IMR-90 (cell line): ENCODE results near the gene NCBP2L. TPM values are rescaled to one million over a fixed set of nuclear protein-coding genes. Genes with fewer than 3 reads are reported as not detected.

Experiments used
- ATAC-seq: fragments of 200-7000 bp; cut with Tn5 transposase; 2 replicates; pipeline ENCODE4 v1.9.1; 2020; ENCODE audit warnings: low read depth, mild to moderate bottlenecking, moderate library complexity
- BruUV-seq: library from RNA; stranded (reverse); fragments of 400-500 nt; replicated peaks from 2 replicates; lab custom pipeline; 2021; lab: Mats Ljungman, UMichigan
- CTCF ChIA-PET: fragments of 300-600 bp; formaldehyde crosslinking; extraction: SDS; loops from one replicate; lab custom pipeline; 2021; ENCODE audit warnings: antibody characterized with exemption; lab: Yijun Ruan, JAX
- POLR2A ChIA-PET: fragments of 300-600 bp; sonication (Branson Sonifier 250); formaldehyde crosslinking; loops from one replicate; lab custom pipeline; 2022; ENCODE audit warnings: antibody characterized with exemption; ENCODE audit not compliant: unreplicated experiment; lab: Charles Lee
- DNase-seq: peaks from one replicate; pipeline ENCODE4 v3.0.0; 2013
- H2AFZ ChIP-seq: replicated peaks from 2 replicates; pipeline ENCODE3; 2013; ENCODE audit warnings: low read length, mild to moderate bottlenecking; ENCODE audit not compliant: poor library complexity
- H2AK5ac ChIP-seq: 2 replicates; pipeline ENCODE4 v1.6.1; 2013; ENCODE audit warnings: low read depth, low read length, inconsistent platforms
- H2AK9ac ChIP-seq: replicated peaks from 2 replicates; pipeline ENCODE3; 2013; ENCODE audit warnings: mild to moderate bottlenecking, low read depth, low read length, moderate library complexity; ENCODE audit not compliant: poor library complexity
- H2BK120ac ChIP-seq: 2 replicates; pipeline ENCODE4 v1.6.1; 2013; ENCODE audit warnings: low read depth, low read length, inconsistent platforms
- H2BK15ac ChIP-seq: 3 replicates; pipeline ENCODE4 v1.6.1; 2013; ENCODE audit warnings: low read depth, low read length, inconsistent platforms
- H2BK20ac ChIP-seq: 2 replicates; pipeline ENCODE4 v1.6.1; 2013; ENCODE audit warnings: low read depth, mild to moderate bottlenecking, inconsistent platforms, low read length, moderate library complexity
- H2BK5ac ChIP-seq: 2 replicates; pipeline ENCODE4 v1.6.1; 2013; ENCODE audit warnings: mild to moderate bottlenecking, low read depth, low read length, inconsistent platforms; ENCODE audit not compliant: poor library complexity, severe bottlenecking
- H3K14ac ChIP-seq: replicated peaks from 2 replicates; pipeline ENCODE4 v1.6.1; 2013; ENCODE audit warnings: low read depth, low read length, inconsistent platforms
- H3K18ac ChIP-seq: 2 replicates; pipeline ENCODE4 v1.6.1; 2013; ENCODE audit warnings: low read depth, low read length, control low read depth
- H3K23ac ChIP-seq: 2 replicates; pipeline ENCODE4 v1.6.1; 2013; ENCODE audit warnings: low read depth, low read length, inconsistent platforms
- H3K27ac ChIP-seq: 2 replicates; pipeline ENCODE4 v1.5.1; 2013; ENCODE audit warnings: mild to moderate bottlenecking, control low read depth, low read length; ENCODE audit not compliant: insufficient read depth
- H3K27me3 ChIP-seq: 2 replicates; pipeline ENCODE4 v1.6.1; 2013; ENCODE audit warnings: low read length; ENCODE audit not compliant: control insufficient read depth, insufficient read depth
- H3K36me3 ChIP-seq: 2 replicates; pipeline ENCODE4 v1.6.1; 2013; ENCODE audit warnings: low read length, mixed read lengths; ENCODE audit not compliant: control insufficient read depth, insufficient read depth
- H3K4ac ChIP-seq: 2 replicates; pipeline ENCODE4 v1.6.1; 2013; ENCODE audit warnings: low read depth, low read length, inconsistent platforms
- H3K4me1 ChIP-seq: 2 replicates; pipeline ENCODE4 v1.6.1; 2013; ENCODE audit warnings: low read length, mixed read lengths; ENCODE audit not compliant: control insufficient read depth, insufficient read depth
- H3K4me2 ChIP-seq: 2 replicates; pipeline ENCODE4 v1.6.1; 2013; ENCODE audit warnings: low read depth, mild to moderate bottlenecking, control low read depth, low read length, moderate library complexity
- H3K4me3 ChIP-seq: 2 replicates; pipeline ENCODE4 v1.5.1; 2013; ENCODE audit warnings: low read depth, mild to moderate bottlenecking, control low read depth, low read length, moderate library complexity; ENCODE audit not compliant: insufficient read depth
- H3K56ac ChIP-seq: 2 replicates; pipeline ENCODE4 v1.6.1; 2013; ENCODE audit warnings: low read length, inconsistent platforms; ENCODE audit not compliant: insufficient read depth; ENCODE audit errors: extremely low read depth
- H3K79me1 ChIP-seq, 2 experiments: 2 replicates each; pipeline ENCODE4 v1.6.1; 2013; ENCODE audit warnings: low read length in 2 of 2, inconsistent platforms in 1 of 2, low read depth in 1 of 2
- H3K9ac ChIP-seq: 2 replicates; pipeline ENCODE4 v1.6.1; 2013; ENCODE audit warnings: low read depth, low read length, control low read depth
- H3K9me1 ChIP-seq: 2 replicates; pipeline ENCODE4 v1.6.1; 2013; ENCODE audit warnings: low read length, inconsistent platforms; ENCODE audit not compliant: insufficient read depth
- H3K9me3 ChIP-seq: 2 replicates; pipeline ENCODE4 v1.6.1; 2013; ENCODE audit warnings: low read length; ENCODE audit not compliant: control insufficient read depth, insufficient read depth
- H4K20me1 ChIP-seq: 2 replicates; pipeline ENCODE4 v1.6.1; 2013; ENCODE audit warnings: low read length, inconsistent platforms; ENCODE audit not compliant: insufficient read depth
- H4K5ac ChIP-seq: 2 replicates; pipeline ENCODE4 v1.6.1; 2013; ENCODE audit warnings: mild to moderate bottlenecking, low read depth, low read length, control low read depth
- H4K8ac ChIP-seq, 2 experiments: 2 replicates each; pipeline ENCODE4 v1.6.1; 2013; ENCODE audit warnings: low read depth in 2 of 2, low read length in 2 of 2, control low read depth in 1 of 2, inconsistent platforms in 1 of 2
- H4K91ac ChIP-seq: 2 replicates; pipeline ENCODE4 v1.6.1; 2013; ENCODE audit warnings: low read depth, low read length, inconsistent platforms; ENCODE audit not compliant: insufficient read depth
- BHLHE40 ChIP-seq: fragments of 150-350 bp; IDR thresholded peaks from 2 replicates; pipeline ENCODE4 v1.6.1; 2016; ENCODE audit warnings: mild to moderate bottlenecking, low read depth, low read length
- CEBPB ChIP-seq: IDR thresholded peaks from 2 replicates; pipeline ENCODE4 v1.6.1; 2012; ENCODE audit warnings: low read depth, low read length, improper control_type of control experiment
- RAD21 ChIP-seq: IDR thresholded peaks from 2 replicates; pipeline ENCODE4 v1.6.1; 2012; ENCODE audit warnings: low read length, improper control_type of control experiment
- WGBS, 2 experiments: methylation state at CpG; one replicate each; pipeline versions ENCODE4 v1.1.5 to v1.1.7; 2013; ENCODE audit warnings: missing lambda C conversion rate in 2 of 2; ENCODE audit not compliant: insufficient read length in 1 of 2; ENCODE audit errors: extremely low coverage in 2 of 2; 5-methylcytosine and 5-hydroxymethylcytosine counted together
- dilution Hi-C: fragments of 300-500 bp; cut with HindIII; formaldehyde crosslinking; loops from one replicate; pipeline ENCODE4 v1.14.3; 2018; ENCODE audit warnings: low sequenced_read_pairs; ENCODE audit not compliant: unreplicated experiment
- in situ Hi-C: fragments of 300-500 bp; cut with MboI; formaldehyde crosslinking; loops from 3 replicates; pipeline ENCODE4 v1.14.3; 2019; ENCODE audit warnings: low sequenced_read_pairs, inconsistent platforms, mixed read lengths
- intact Hi-C: fragments of 100-400 bp; cut with micrococcal nuclease; formaldehyde crosslinking; loops from 2 replicates; pipeline ENCODE4 v1.10.0; 2022
- polyA plus RNA-seq, 3 experiments: library from polyadenylated mRNA; depleted of rRNA; stranded (reverse); fragments of >200 nt; gene quantifications; 2 replicates each; pipeline ENCODE4 v1.2.3, GENCODE V29; 2012; ENCODE audit warnings: low replicate concordance in 1 of 3
- total RNA-seq: library from RNA; depleted of rRNA; stranded (reverse); fragments of >200 nt; gene quantifications from 2 replicates; pipeline ENCODE4 v1.2.3, GENCODE V29; 2012

The NCBP2L gene
- total and polyA plus RNA-seq, 2 of the 4 experiments (the other 2 are of a cell fraction) = not detected

DNA sequence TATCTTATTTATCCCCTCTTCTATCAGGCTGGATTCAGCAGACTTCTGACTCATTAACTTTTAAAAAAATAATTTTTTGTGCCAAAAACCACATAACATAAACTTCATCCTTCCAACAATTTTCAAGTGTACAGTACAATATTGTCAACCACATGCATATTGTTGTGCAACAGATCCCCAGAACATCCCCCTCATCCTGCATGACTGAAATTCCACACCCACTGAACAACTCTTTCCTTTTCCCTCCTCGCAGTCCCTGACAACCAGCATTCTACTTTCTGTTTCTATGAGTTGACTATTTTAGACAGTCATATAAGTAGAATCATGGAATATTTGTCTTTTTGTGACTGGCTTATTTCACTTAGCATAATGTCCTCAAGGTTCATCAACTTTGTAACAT, 45.9 kb downstream of the NCBP2L start:
- H3K4me2 ChIP-seq = no peak overlapping the region
- H3K27ac ChIP-seq = no peak overlapping the region
- intact Hi-C loops (no loop called here), dilution Hi-C loops (no loop called here), in situ Hi-C loops (no loop called here)
- no peak overlapping the region for H2AK5ac ChIP-seq
- peak; percentile 65 for ATAC-seq
- H3K9me1 ChIP-seq = no peaks in the 10 kb centered on the region
- no peak overlapping the region for H2BK5ac ChIP-seq
- H3K4ac ChIP-seq = no peak overlapping the region
- no peak overlapping the region for H4K8ac ChIP-seq
- H3K18ac ChIP-seq = no peak overlapping the region
- no peak overlapping the region for H3K56ac ChIP-seq
- no TSS peak for BruUV-seq
- no peaks in the 10 kb centered on the region for H3K4me1 ChIP-seq
- H3K9me3 ChIP-seq = peaks cover 7% of the 10 kb centered on the region
- H3K23ac ChIP-seq = no peak overlapping the region
- H2BK20ac ChIP-seq = no peak overlapping the region
- H3K14ac ChIP-seq = no peak overlapping the region
- ChIA-PET CTCF (no interaction called here), POLR2A (no interaction called here)
- H3K4me3 ChIP-seq = no peak overlapping the region
- no peak overlapping the region for H2AFZ ChIP-seq
- H2BK120ac ChIP-seq = no peak overlapping the region
- H4K91ac ChIP-seq = no peak overlapping the region
- H3K79me1 ChIP-seq = no peaks in the 10 kb centered on the region
- H3K9ac ChIP-seq = no peak overlapping the region
- no CpG with 5 or more reads among the region's 1 CpG for WGBS, 2 experiments
- DNase-seq = peak; percentile 83
- no peaks in the 10 kb centered on the region for H3K36me3 ChIP-seq
- no peak overlapping the region for H2BK15ac ChIP-seq
- TF ChIP-seq RAD21 (no peak), CEBPB (peak; percentile 94), BHLHE40 (no peak)
- peaks cover 6% of the 10 kb centered on the region; the same call in 1 of the 2 replicates for H3K27me3 ChIP-seq
- H4K20me1 ChIP-seq = no peaks in the 10 kb centered on the region; the same call in 1 of the 2 replicates
- H2AK9ac ChIP-seq = no peak overlapping the region
- H4K5ac ChIP-seq = no peak overlapping the region
